PC-3 (cell line): Measurements from ENCODE around the gene STARD10. TPM values are rescaled to one million over a fixed set of nuclear protein-coding genes. Genes with fewer than 3 reads are reported as not detected.

ENCODE experiments used
- ATAC-seq: fragments of 200-7000 bp; cut with Tn5 transposase; 2 replicates; pipeline ENCODE4 v1.9.1; 2020; ENCODE audit warnings: mild to moderate bottlenecking, moderate library complexity
- BruUV-seq: library from RNA; stranded (reverse); fragments of 400-500 nt; replicated peaks from 2 replicates; lab custom pipeline; 2021; lab: Mats Ljungman, UMichigan
- CTCF ChIA-PET: fragments of 300-600 bp; sonication (Branson Sonifier 250); formaldehyde crosslinking; loops from one replicate; lab custom pipeline; 2022; ENCODE audit warnings: antibody characterized with exemption; lab: Charles Lee
- POLR2A ChIA-PET: fragments of 300-600 bp; sonication (Branson Sonifier 250); formaldehyde crosslinking; loops from one replicate; lab custom pipeline; 2022; ENCODE audit warnings: antibody characterized with exemption; ENCODE audit not compliant: unreplicated experiment; lab: Charles Lee
- DNase-seq: peaks from one replicate; pipeline ENCODE4 v3.0.0-alpha.2; 2015
- H2AFZ ChIP-seq: fragments of 300-600 bp; sonication (generic); 2 replicates; pipeline ENCODE4 v1.6.0; 2016; ENCODE audit warnings: antibody characterized with exemption, low read length
- H3F3A ChIP-seq: fragments of 300-600 bp; sonication (generic); one replicate; pipeline ENCODE4 v1.6.0; 2017; ENCODE audit warnings: antibody characterized with exemption, low read length, control low read depth, mild to moderate bottlenecking; ENCODE audit not compliant: unreplicated experiment
- H3K27ac ChIP-seq: fragments of 300-600 bp; sonication (generic); 2 replicates; pipeline ENCODE4 v1.5.1; 2016; ENCODE audit warnings: mild to moderate bottlenecking, low read length
- H3K27me3 ChIP-seq: fragments of 300-600 bp; sonication (generic); 2 replicates; pipeline ENCODE4 v1.6.1; 2016; ENCODE audit warnings: low read length, mixed read lengths
- H3K36me3 ChIP-seq: fragments of 300-600 bp; sonication (generic); 2 replicates; pipeline ENCODE4 v1.6.1; 2016; ENCODE audit warnings: low read depth, mixed run types, low read length, mixed read lengths
- H3K4me1 ChIP-seq: fragments of 300-600 bp; sonication (generic); 2 replicates; pipeline ENCODE4 v1.5.1; 2016; ENCODE audit warnings: low read length; ENCODE audit not compliant: insufficient read depth
- H3K4me2 ChIP-seq: fragments of 300-600 bp; sonication (generic); 2 replicates; pipeline ENCODE4 v1.6.0; 2016; ENCODE audit warnings: low read length
- H3K4me3 ChIP-seq: fragments of 300-600 bp; sonication (generic); 2 replicates; pipeline ENCODE4 v1.5.1; 2016; ENCODE audit warnings: mild to moderate bottlenecking, low read length, mixed read lengths
- H3K79me2 ChIP-seq: fragments of 300-600 bp; sonication (generic); 2 replicates; pipeline ENCODE4 v1.6.1; 2017; ENCODE audit warnings: low read length, mixed read lengths
- H3K9ac ChIP-seq: fragments of 300-600 bp; sonication (generic); 2 replicates; pipeline ENCODE4 v1.6.0; 2016; ENCODE audit warnings: mild to moderate bottlenecking, low read length
- H3K9me2 ChIP-seq: fragments of 300-600 bp; sonication (generic); replicated peaks from 2 replicates; pipeline ENCODE4 v1.6.1; 2016; ENCODE audit warnings: mixed run types, low read length, mixed read lengths
- H3K9me3 ChIP-seq: fragments of 300-600 bp; sonication (generic); 2 replicates; pipeline ENCODE4 v1.6.1; 2016; ENCODE audit warnings: low read length, mixed read lengths
- H4K20me1 ChIP-seq: fragments of 300-600 bp; sonication (generic); 2 replicates; pipeline ENCODE4 v1.6.1; 2016; ENCODE audit warnings: low read length, mixed read lengths
- CTCF ChIP-seq: fragments of 300-600 bp; sonication (generic); conservative IDR thresholded peaks from 2 replicates; pipeline ENCODE4 v1.5.1; 2017; ENCODE audit warnings: antibody characterized with exemption, low read depth, mild to moderate bottlenecking, low read length
- EZH2 ChIP-seq: fragments of 300-600 bp; sonication (generic); IDR thresholded peaks from one replicate; pipeline ENCODE4 v1.6.1; 2017; ENCODE audit warnings: antibody characterized with exemption, mild to moderate bottlenecking, low read length; ENCODE audit not compliant: unreplicated experiment
- EZH2phosphoT487 ChIP-seq: fragments of 300-600 bp; sonication (generic); IDR thresholded peaks from 2 replicates; pipeline ENCODE4 v1.6.1; 2018; ENCODE audit warnings: mild to moderate bottlenecking, antibody characterized with exemption, low read length, borderline replicate concordance
- intact Hi-C: fragments of 100-400 bp; cut with micrococcal nuclease; formaldehyde crosslinking; loops from 2 replicates; pipeline ENCODE4 v1.9.0; 2023
- microRNA-seq: library from miRNA; unstranded; fragments of <30 nt; microRNA quantifications from one replicate; pipeline ENCODE4 v1.1.0, GENCODE V29; 2020; ENCODE audit not compliant: unreplicated experiment
- total RNA-seq: library from RNA; depleted of rRNA; stranded (reverse); fragments of >200 nt; gene quantifications from 2 replicates; pipeline ENCODE4 v1.2.3, GENCODE V29; 2014; rRNA removed

The STARD10 gene
- total RNA-seq, 1 experiment from 2014 or later, result 284 TPM

DNA sequence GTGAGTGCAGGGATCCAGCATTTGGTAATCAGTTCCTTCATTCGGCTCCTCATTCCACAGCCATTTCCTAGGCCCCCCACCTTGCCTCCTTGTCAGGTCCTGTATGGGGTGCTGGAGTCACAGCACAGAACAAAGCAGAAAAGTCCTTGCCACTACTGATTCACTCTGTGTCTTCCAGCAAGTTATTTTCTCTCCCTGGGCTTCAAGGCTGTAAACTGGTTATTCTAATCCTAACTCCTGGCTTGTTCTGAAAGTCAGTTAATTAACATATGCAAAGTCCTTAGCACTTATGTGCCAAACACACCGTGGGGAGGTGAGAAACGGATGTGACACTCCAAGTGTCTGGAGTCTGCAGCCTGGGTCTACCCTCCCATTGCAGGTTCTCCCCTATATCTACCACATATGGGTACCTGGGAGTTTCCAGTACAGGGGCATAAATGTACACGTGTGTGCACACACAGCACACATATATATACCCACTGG lies 89.0 kb downstream of the STARD10 start:
- DNase-seq, result no peak
- Histone ChIP-seq H2AFZ (no peak overlapping the region), H3K4me1 (no peaks in the 10 kb centered on the region; the same call in 1 of the 2 replicates), H3K9me2 (no peaks in the 10 kb centered on the region), H3F3A (no peaks in the 10 kb centered on the region), H3K9ac (no peak overlapping the region), H3K4me2 (no peak overlapping the region), H3K4me3 (no peak overlapping the region), H4K20me1 (no peaks in the 10 kb centered on the region), H3K36me3 (peaks cover 26% of the 10 kb centered on the region), H3K79me2 (no peaks in the 10 kb centered on the region), H3K9me3 (no peaks in the 10 kb centered on the region), H3K27me3 (no peaks in the 10 kb centered on the region), H3K27ac (no peak overlapping the region)
- TF ChIP-seq CTCF (no peak), EZH2phosphoT487 (no peak), EZH2 (no peak)
- intact Hi-C loops, result no loop called here
- ATAC-seq, result no peak
- ChIA-PET CTCF (no interaction called here), POLR2A (no interaction called here)
- no TSS peak for BruUV-seq

Small RNAs within 50 kb of the gene (microRNA-seq; reads per million reads assigned to microRNA genes)
- gene MIR4692, result not detected

Other genes with a start within 250 kb of the STARD10 start
- 2.6 and 2.7 TPM in 2 replicates for gene PDE2A, start 119.6 kb downstream of the STARD10 start, total RNA-seq
- gene ARAP1, start 41.6 kb downstream of the STARD10 start, total RNA-seq, result 86.2 and 124 TPM in 2 replicates
- gene ATG16L2, start 20.4 kb upstream of the STARD10 start, total RNA-seq, result 12.2 and 16.2 TPM in 2 replicates